Stomach smooth muscle (tissue), 2 donors: Measurements from ENCODE around the gene ACVR1C.

Experiments used
- H3K27ac ChIP-seq: one replicate; pipeline ENCODE4 v1.7.0; 2013; ENCODE audit warnings: mild to moderate bottlenecking, low read length, inconsistent platforms
- H3K27me3 ChIP-seq, 2 donors: one replicate each; pipeline ENCODE4 v1.7.0; 2013; ENCODE audit warnings: low read length in 2 of 2; ENCODE audit not compliant: insufficient read depth in 2 of 2, control insufficient read depth in 1 of 2
- H3K36me3 ChIP-seq, 2 donors: one replicate each; pipeline ENCODE4 v1.7.0; 2013; ENCODE audit warnings: low read length in 2 of 2; ENCODE audit not compliant: control insufficient read depth in 2 of 2, insufficient read depth in 2 of 2
- H3K4me1 ChIP-seq: one replicate; pipeline ENCODE4 v1.7.0; 2013; ENCODE audit warnings: low read length; ENCODE audit not compliant: control insufficient read depth, insufficient read depth
- H3K4me3 ChIP-seq, 2 donors: one replicate each; pipeline ENCODE4 v1.7.0; 2013; ENCODE audit warnings: low read length in 2 of 2
- H3K9ac ChIP-seq, 2 donors: one replicate each; pipeline ENCODE4 v1.7.0; 2013; ENCODE audit warnings: low read length in 2 of 2, mild to moderate bottlenecking in 1 of 2
- H3K9me3 ChIP-seq, 2 donors: one replicate each; pipeline ENCODE4 v1.7.0; 2013; ENCODE audit warnings: low read length in 2 of 2; ENCODE audit not compliant: control insufficient read depth in 2 of 2
- donor health status: healthy.
- donor health status: Pancreatic carcinoma.

Gene ACVR1C

GRCh38 chr2:157628477-157629415 is at the start of gene ACVR1C:
TSS of gene ACVR1C (minus strand) at chr2:157628864. CDS start at chr2:157628644, 220 bp downstream.
- Histone ChIP-seq H3K9ac (peak within 1 kb of the TSS in 1 of 2 donors; percentile 31), H3K4me3 (peak within 1 kb of the TSS; percentile 68 to 73), H3K36me3 (no peaks in the 10 kb centered on the region), H3K9me3 (no peaks in the 10 kb centered on the region), H3K27ac (no peak within 1 kb of the TSS), H3K4me1 (peaks cover 7% of the 10 kb centered on the region), H3K27me3 (peaks cover 0 to 9% of the 10 kb centered on the region in 2 donors)

- H3K27ac ChIP-seq, result no peak overlapping the region
- no peaks in the 10 kb centered on the region for H3K36me3 ChIP-seq
- no peaks in the 10 kb centered on the region for H3K9me3 ChIP-seq
- no peak overlapping the region for H3K9ac ChIP-seq
- H3K27me3 ChIP-seq, result no peaks in the 10 kb centered on the region
- no peak overlapping the region for H3K4me3 ChIP-seq
- no peaks in the 10 kb centered on the region for H3K4me1 ChIP-seq
Measured at GRCh38 chr2:157677941-157678340, 49.3 kb upstream of the ACVR1C start.

GRCh38 chr2:157672129-157672528 is 43.5 kb upstream of the ACVR1C start:
- Histone ChIP-seq H3K36me3 (no peaks in the 10 kb centered on the region), H3K9me3 (no peaks in the 10 kb centered on the region), H3K4me3 (no peak overlapping the region), H3K4me1 (no peaks in the 10 kb centered on the region), H3K27me3 (no peaks in the 10 kb centered on the region), H3K9ac (no peak overlapping the region), H3K27ac (no peak overlapping the region)

GRCh38 chr2:157662401-157662800 is 33.7 kb upstream of the ACVR1C start:
- H3K9me3 ChIP-seq, result peaks cover 0 to 2% of the 10 kb centered on the region in 2 donors
- no peak overlapping the region for H3K4me3 ChIP-seq
- H3K27me3 ChIP-seq, result no peaks in the 10 kb centered on the region
- no peak overlapping the region for H3K27ac ChIP-seq
- no peaks in the 10 kb centered on the region for H3K4me1 ChIP-seq
- H3K9ac ChIP-seq, result no peak overlapping the region
- no peaks in the 10 kb centered on the region for H3K36me3 ChIP-seq

GRCh38 chr2:157661776-157662175 is 33.1 kb upstream of the ACVR1C start:
- Histone ChIP-seq H3K36me3 (no peaks in the 10 kb centered on the region), H3K9me3 (peaks cover 0 to 2% of the 10 kb centered on the region in 2 donors), H3K9ac (no peak overlapping the region), H3K27ac (no peak overlapping the region), H3K4me3 (no peak overlapping the region), H3K4me1 (no peaks in the 10 kb centered on the region), H3K27me3 (no peaks in the 10 kb centered on the region)

GRCh38 chr2:157657858-157658257 is 29.2 kb upstream of the ACVR1C start:
- no peak overlapping the region for H3K4me3 ChIP-seq
- H3K36me3 ChIP-seq, result no peaks in the 10 kb centered on the region
- no peaks in the 10 kb centered on the region for H3K9me3 ChIP-seq
- H3K27ac ChIP-seq, result no peak overlapping the region
- no peaks in the 10 kb centered on the region for H3K4me1 ChIP-seq
- no peaks in the 10 kb centered on the region for H3K27me3 ChIP-seq
- H3K9ac ChIP-seq, result no peak overlapping the region

- Histone ChIP-seq H3K4me1 (no peaks in the 10 kb centered on the region), H3K9ac (no peak overlapping the region), H3K27ac (no peak overlapping the region), H3K27me3 (no peaks in the 10 kb centered on the region), H3K9me3 (no peaks in the 10 kb centered on the region), H3K36me3 (no peaks in the 10 kb centered on the region), H3K4me3 (no peak overlapping the region)
Measured at GRCh38 chr2:157657101-157657500, 28.4 kb upstream of the ACVR1C start.

GRCh38 chr2:157644776-157645175 is 16.1 kb upstream of the ACVR1C start:
- H3K4me1 ChIP-seq, result no peaks in the 10 kb centered on the region
- no peaks in the 10 kb centered on the region for H3K36me3 ChIP-seq
- H3K27me3 ChIP-seq, result no peaks in the 10 kb centered on the region
- H3K9ac ChIP-seq, result no peak overlapping the region
- H3K4me3 ChIP-seq, result no peak overlapping the region
- H3K9me3 ChIP-seq, result no peaks in the 10 kb centered on the region
- no peak overlapping the region for H3K27ac ChIP-seq

- Histone ChIP-seq H3K27ac (no peak overlapping the region), H3K4me1 (peaks cover 7% of the 10 kb centered on the region), H3K9ac (no peak overlapping the region), H3K27me3 (peaks cover 0 to 9% of the 10 kb centered on the region in 2 donors), H3K36me3 (no peaks in the 10 kb centered on the region), H3K4me3 (no peak overlapping the region), H3K9me3 (no peaks in the 10 kb centered on the region)
Measured at GRCh38 chr2:157631861-157632260, 3.2 kb upstream of the ACVR1C start.

- Histone ChIP-seq H3K27me3 (peaks cover 0 to 9% of the 10 kb centered on the region in 2 donors), H3K27ac (no peak overlapping the region), H3K9me3 (no peaks in the 10 kb centered on the region), H3K4me1 (peaks cover 7% of the 10 kb centered on the region), H3K9ac (no peak overlapping the region), H3K36me3 (no peaks in the 10 kb centered on the region), H3K4me3 (peak overlapping the region; percentile 59 to 73)
Measured at GRCh38 chr2:157627594-157628476, 829 bp downstream of the ACVR1C start.
